Neuronal stem cell (in vitro differentiated cells): ENCODE results near the gene PLCXD1.

Experiments used
- DNase-seq: peaks from one replicate; pipeline ENCODE4 v3.0.0-alpha.2; 2013; ENCODE audit warnings: low spot score
- H2AFZ ChIP-seq: one replicate; pipeline ENCODE4 v1.6.1; 2013; ENCODE audit warnings: mild to moderate bottlenecking, low read length, inconsistent platforms
- H2AK5ac ChIP-seq: 2 replicates; pipeline ENCODE4 v1.6.1; 2013; ENCODE audit warnings: low read depth, mild to moderate bottlenecking, inconsistent platforms, low read length, moderate library complexity, mixed read lengths
- H2BK120ac ChIP-seq: 2 replicates; pipeline ENCODE4 v1.6.1; 2013; ENCODE audit warnings: low read depth, mild to moderate bottlenecking, inconsistent platforms, low read length, moderate library complexity, mixed read lengths
- H2BK12ac ChIP-seq: one replicate; pipeline ENCODE4 v1.6.1; 2013; ENCODE audit warnings: low read length, inconsistent platforms
- H2BK15ac ChIP-seq: 2 replicates; pipeline ENCODE4 v1.6.1; 2013; ENCODE audit warnings: mild to moderate bottlenecking, low read length, inconsistent platforms, mixed read lengths
- H2BK5ac ChIP-seq: one replicate; pipeline ENCODE4 v1.6.1; 2013; ENCODE audit warnings: inconsistent platforms, mild to moderate bottlenecking, low read length, moderate library complexity
- H3K14ac ChIP-seq: one replicate; pipeline ENCODE4 v1.6.1; 2013; ENCODE audit warnings: low read length, inconsistent platforms
- H3K18ac ChIP-seq: 2 replicates; pipeline ENCODE4 v1.6.1; 2013; ENCODE audit warnings: low read length, inconsistent platforms
- H3K23ac ChIP-seq: 2 replicates; pipeline ENCODE4 v1.6.1; 2013; ENCODE audit warnings: low read depth, mild to moderate bottlenecking, mixed read lengths, low read length, inconsistent platforms; ENCODE audit not compliant: poor library complexity
- H3K27ac ChIP-seq: replicated peaks from 3 replicates; pipeline ENCODE4 v1.5.1; 2013; ENCODE audit warnings: low read length, inconsistent platforms
- H3K27me3 ChIP-seq, 3 experiments: 2 replicates each; pipeline ENCODE4 v1.6.1; 2013; ENCODE audit warnings: low read length in 3 of 3, mild to moderate bottlenecking in 2 of 3, inconsistent platforms in 1 of 3, low read depth in 1 of 3, mixed read lengths in 1 of 3, moderate library complexity in 1 of 3; ENCODE audit not compliant: control insufficient read depth in 3 of 3, insufficient read depth in 3 of 3
- H3K36me3 ChIP-seq, 2 donors: replicated peaks in 1 of 2; 2 replicates each; pipeline ENCODE4 v1.6.1; 2013; ENCODE audit warnings: low read length in 2 of 2; ENCODE audit not compliant: control insufficient read depth in 2 of 2, insufficient read depth in 2 of 2
- H3K4ac ChIP-seq: 2 replicates; pipeline ENCODE4 v1.6.1; 2013; ENCODE audit warnings: inconsistent platforms, mild to moderate bottlenecking, low read length, moderate library complexity
- H3K4me1 ChIP-seq, 2 donors: 1 replicate in 1 of 2; 2 replicates in 1 of 2; pipeline ENCODE4 v1.6.1; 2013; ENCODE audit warnings: low read length in 2 of 2, low read depth in 1 of 2; ENCODE audit not compliant: control insufficient read depth in 2 of 2, insufficient read depth in 1 of 2
- H3K4me2 ChIP-seq: one replicate; pipeline ENCODE4 v1.6.1; 2013; ENCODE audit warnings: mild to moderate bottlenecking, low read length, inconsistent platforms; ENCODE audit not compliant: insufficient read depth, poor library complexity, severe bottlenecking
- H3K4me3 ChIP-seq, 2 donors: 2 replicates each; pipeline ENCODE4 v1.5.1; 2013; ENCODE audit warnings: low read length in 2 of 2, mild to moderate bottlenecking in 2 of 2, inconsistent platforms in 1 of 2, moderate library complexity in 1 of 2
- H3K79me1 ChIP-seq: one replicate; pipeline ENCODE4 v1.6.1; 2013; ENCODE audit warnings: low read depth, mild to moderate bottlenecking, inconsistent platforms, low read length, moderate library complexity
- H3K9ac ChIP-seq: one replicate; pipeline ENCODE4 v1.6.1; 2013; ENCODE audit warnings: mild to moderate bottlenecking, low read depth, low read length, inconsistent platforms; ENCODE audit not compliant: poor library complexity
- H3K9me3 ChIP-seq, 2 donors: replicated peaks in 1 of 2; 2 replicates each; pipeline versions ENCODE3 to v1.6.1; 2013; ENCODE audit warnings: low read length in 2 of 2, mild to moderate bottlenecking in 2 of 2, inconsistent platforms in 1 of 2, low read depth in 1 of 2, mixed read lengths in 1 of 2, moderate library complexity in 1 of 2; ENCODE audit not compliant: control insufficient read depth in 2 of 2, insufficient read depth in 1 of 2
- H4K8ac ChIP-seq: one replicate; pipeline ENCODE4 v1.6.1; 2013; ENCODE audit warnings: low read depth, mild to moderate bottlenecking, inconsistent platforms, low read length, moderate library complexity
- H4K91ac ChIP-seq: one replicate; pipeline ENCODE4 v1.6.1; 2013; ENCODE audit warnings: low read length, low read depth, mild to moderate bottlenecking, inconsistent platforms; ENCODE audit not compliant: poor library complexity
- WGBS, 2 donors: extraction: QIAGEN DNeasy Blood & Tissue Kit; methylation state at CpG; one replicate each; pipeline ENCODE4 v1.1.7; 2013; ENCODE audit warnings: missing lambda C conversion rate in 2 of 2, mixed read lengths in 1 of 2; ENCODE audit not compliant: insufficient read length in 2 of 2, insufficient replicate concordance in 1 of 2; ENCODE audit errors: extremely low coverage in 2 of 2; 5-methylcytosine and 5-hydroxymethylcytosine counted together

Gene PLCXD1

GRCh38 chrX:311156-312129, 30.3 kb downstream of the PLCXD1 start:
- Histone ChIP-seq H3K9me3 (peaks cover 3 to 5% of the 10 kb centered on the region in 2 donors), H3K36me3 (peaks cover 53 to 82% of the 10 kb centered on the region in 2 donors), H3K79me1 (peaks cover 27% of the 10 kb centered on the region), H4K91ac (no peak overlapping the region), H2AFZ (no peak overlapping the region), H2AK5ac (no peak overlapping the region), H2BK120ac (no peak overlapping the region), H3K9ac (no peak overlapping the region), H3K4me2 (no peak overlapping the region), H3K4me1 (no peaks in the 10 kb centered on the region), H3K4me3 (peak overlapping the region in 1 of 2 donors; percentile 61), H3K4ac (no peak overlapping the region), H2BK15ac (no peak overlapping the region), H2BK5ac (no peak overlapping the region), H3K27me3 (no peaks in the 10 kb centered on the region), H3K14ac (no peak overlapping the region), H3K18ac (no peak overlapping the region), H3K27ac (no peak overlapping the region), H4K8ac (peak overlapping the region; percentile 17), H3K23ac (no peak overlapping the region), H2BK12ac (no peak overlapping the region)
- 100% methylated on average over 4 of the region's 69 CpGs; no CpG with 5 or more reads in 1 of the 2 donors for WGBS, 2 donors
- no peak for DNase-seq

- Histone ChIP-seq H3K18ac (no peak overlapping the region), H2BK12ac (no peak overlapping the region), H3K4me3 (peak overlapping the region in 1 of 2 donors; percentile 46), H3K36me3 (peaks cover 45 to 74% of the 10 kb centered on the region in 2 donors), H2BK15ac (no peak overlapping the region), H3K9ac (no peak overlapping the region), H3K27ac (no peak overlapping the region), H3K79me1 (peaks cover 26% of the 10 kb centered on the region), H4K91ac (no peak overlapping the region), H3K23ac (no peak overlapping the region), H3K14ac (no peak overlapping the region), H3K4me2 (no peak overlapping the region), H2AFZ (no peak overlapping the region), H3K4me1 (no peaks in the 10 kb centered on the region), H4K8ac (no peak overlapping the region), H3K4ac (no peak overlapping the region), H2AK5ac (no peak overlapping the region), H2BK5ac (no peak overlapping the region), H3K9me3 (peaks cover 0 to 1% of the 10 kb centered on the region in 2 donors), H2BK120ac (no peak overlapping the region), H3K27me3 (no peaks in the 10 kb centered on the region)
- whole genome bisulfite sequencing, 2 donors = no CpG with 5 or more reads among the region's 54 CpGs
- no peak for DNase-seq
Measured at GRCh38 chrX:312621-313331, 31.6 kb downstream of the PLCXD1 start.

GRCh38 chrX:313546-313945, 32.4 kb downstream of the PLCXD1 start:
- no peak overlapping the region for H4K8ac ChIP-seq
- H3K23ac ChIP-seq = no peak overlapping the region
- no peak overlapping the region for H2BK120ac ChIP-seq
- no peak overlapping the region for H3K9ac ChIP-seq
- H2BK15ac ChIP-seq = no peak overlapping the region
- no peak overlapping the region for H2AFZ ChIP-seq
- no peak for DNase-seq
- peaks cover 26% of the 10 kb centered on the region for H3K79me1 ChIP-seq
- peaks cover 43 to 67% of the 10 kb centered on the region in 2 donors for H3K36me3 ChIP-seq
- no peak overlapping the region for H2AK5ac ChIP-seq
- H2BK5ac ChIP-seq = no peak overlapping the region
- H3K4ac ChIP-seq = no peak overlapping the region
- H3K27ac ChIP-seq = no peak overlapping the region
- H3K9me3 ChIP-seq = peaks cover 0 to 1% of the 10 kb centered on the region in 2 donors
- no peaks in the 10 kb centered on the region for H3K4me1 ChIP-seq
- no peak overlapping the region for H3K14ac ChIP-seq
- H3K4me3 ChIP-seq = no peak overlapping the region
- no peak overlapping the region for H3K4me2 ChIP-seq
- H3K27me3 ChIP-seq = no peaks in the 10 kb centered on the region
- no peak overlapping the region for H3K18ac ChIP-seq
- H4K91ac ChIP-seq = no peak overlapping the region
- no peak overlapping the region for H2BK12ac ChIP-seq
- no CpG with 5 or more reads among the region's 8 CpGs for WGBS, 2 donors

GRCh38 chrX:314049-314448, 32.9 kb downstream of the PLCXD1 start:
- Histone ChIP-seq H3K27me3 (no peaks in the 10 kb centered on the region), H2BK12ac (no peak overlapping the region), H2AK5ac (no peak overlapping the region), H3K9me3 (peaks cover 0 to 1% of the 10 kb centered on the region in 2 donors), H4K8ac (no peak overlapping the region), H3K4me3 (no peak overlapping the region), H3K79me1 (peaks cover 26% of the 10 kb centered on the region), H4K91ac (no peak overlapping the region), H2BK120ac (no peak overlapping the region), H3K23ac (no peak overlapping the region), H3K14ac (no peak overlapping the region), H3K27ac (no peak overlapping the region), H2BK5ac (no peak overlapping the region), H3K9ac (no peak overlapping the region), H3K18ac (no peak overlapping the region), H3K36me3 (peaks cover 41 to 63% of the 10 kb centered on the region in 2 donors), H2AFZ (no peak overlapping the region), H2BK15ac (no peak overlapping the region), H3K4ac (no peak overlapping the region), H3K4me1 (no peaks in the 10 kb centered on the region), H3K4me2 (no peak overlapping the region)
- no peak for DNase-seq
- WGBS, 2 donors = no CpG with 5 or more reads among the region's 34 CpGs
